EL (cell line): ENCODE measurements around the gene P2RY14.
A peak's percentile ranks its signal among the peaks of the same experiment; 100 is the strongest.

Source experiments
- DNase-seq: peaks from one replicate; pipeline ENCODE4 v3.0.0-alpha.2; 2016

P2RY14 gene

DNA sequence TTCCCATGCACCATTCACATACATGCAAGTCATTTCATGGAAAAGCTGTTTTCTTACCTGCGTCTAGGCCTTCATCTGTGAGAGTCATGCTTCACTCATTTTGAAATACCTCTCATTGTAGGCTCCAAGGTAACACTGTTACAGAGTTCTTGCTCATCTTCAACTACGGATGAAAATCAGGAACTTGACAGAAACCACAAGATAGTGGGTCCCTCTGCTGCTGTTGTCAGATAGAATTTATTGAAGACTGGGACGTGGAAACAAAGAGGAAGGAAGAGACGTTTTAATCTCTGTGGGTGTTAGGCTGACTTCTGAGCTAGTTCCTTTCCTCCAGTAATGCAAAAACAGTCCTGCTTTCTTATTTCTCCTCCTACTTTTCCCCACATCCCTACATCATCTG, at the start of gene P2RY14:
Gene P2RY14, minus strand, starts transcription at position 313 of the 400 bp plus-strand sequence. CDS start 64,226 bp downstream, outside the sequence.
- DNase-seq: no peak

DNA sequence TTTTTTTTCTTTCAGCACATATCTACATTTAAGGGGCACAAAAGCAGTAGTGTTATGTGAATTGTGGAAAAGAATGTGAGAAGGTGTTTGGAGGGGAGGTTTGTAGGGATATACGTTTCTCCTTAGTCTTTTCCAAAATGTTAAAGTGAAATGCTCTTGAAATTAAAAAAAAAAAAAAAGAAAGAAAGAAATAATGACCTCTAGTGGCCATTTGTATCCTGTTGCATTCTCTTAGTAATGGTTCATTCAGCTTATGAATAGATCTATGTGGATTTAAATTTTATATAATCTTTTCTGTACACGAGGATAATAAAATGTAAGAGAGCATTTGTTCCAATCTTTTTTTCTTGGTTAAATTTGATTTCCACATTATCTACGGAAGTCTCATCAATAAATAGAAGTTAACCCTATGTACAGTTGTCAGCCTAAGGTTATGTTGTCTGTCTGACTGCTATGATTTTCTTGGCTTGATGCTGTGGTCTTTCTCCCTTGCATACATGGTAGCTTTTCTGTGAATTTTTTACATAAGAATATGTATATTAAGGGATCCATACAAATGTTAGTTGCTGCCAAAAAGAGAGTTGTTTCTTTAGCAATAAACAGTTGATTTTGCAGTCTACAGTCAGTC, 49.3 kb upstream of the P2RY14 start:
- no peak for DNase-seq

DNA sequence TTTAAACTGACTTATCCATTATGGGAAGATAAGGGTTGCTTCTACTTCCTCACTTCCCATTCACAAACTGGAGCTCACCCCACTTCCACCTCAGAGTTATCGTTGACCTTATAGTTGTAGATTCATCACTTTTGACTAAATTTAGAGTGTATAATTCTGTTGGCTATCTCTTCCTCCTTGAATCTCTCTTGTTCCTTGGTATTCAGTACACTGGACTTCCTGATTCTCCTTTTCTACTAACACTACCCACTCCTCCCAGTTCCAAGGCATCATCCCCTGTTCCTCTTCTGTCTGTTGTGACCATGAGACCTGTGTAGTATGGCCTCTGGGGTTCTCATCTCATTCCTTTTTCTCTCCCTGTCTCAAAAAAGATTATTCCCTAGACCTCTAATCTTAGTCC, 44.2 kb upstream of the P2RY14 start:
- no peak for DNase-seq

DNA sequence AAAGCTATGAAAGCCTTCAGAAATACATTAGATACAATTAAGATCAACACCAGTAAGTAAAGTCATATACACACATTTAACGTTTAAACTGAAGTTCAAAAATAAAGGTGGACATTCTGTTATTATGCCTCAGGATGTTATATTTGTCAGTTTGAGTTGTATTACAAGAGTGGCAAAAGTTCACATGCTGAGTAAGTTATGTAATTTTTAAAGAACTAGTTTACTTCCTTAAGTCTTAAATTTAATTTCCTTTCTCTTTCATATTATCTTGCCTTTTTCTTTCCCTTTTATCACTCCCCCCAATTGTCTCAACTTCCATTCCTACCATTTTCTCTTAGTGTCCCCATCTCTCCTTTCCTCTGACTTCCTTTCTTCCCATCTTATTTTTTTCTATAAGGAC, 43.2 kb upstream of the P2RY14 start:
- no peak for DNase-seq

DNA sequence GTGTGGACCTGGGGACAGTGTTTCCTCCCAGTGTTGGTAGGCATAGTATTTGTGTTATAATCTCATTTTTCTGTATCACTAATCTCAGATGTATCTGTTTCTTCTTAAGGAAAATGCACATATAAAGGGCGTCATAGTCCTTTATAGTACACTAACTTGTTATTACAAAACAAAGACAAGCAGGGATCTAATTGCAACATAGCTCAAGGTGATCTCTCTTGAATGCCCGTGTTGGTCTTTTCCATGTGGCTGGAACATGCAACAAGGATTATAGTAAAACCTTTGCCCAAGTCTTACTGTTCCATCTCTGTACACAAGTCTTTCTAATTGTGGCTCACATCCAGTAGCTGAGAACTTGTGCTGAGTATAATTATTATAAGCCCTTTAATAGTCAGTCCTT, 41.8 kb upstream of the P2RY14 start:
- no peak for DNase-seq

DNA sequence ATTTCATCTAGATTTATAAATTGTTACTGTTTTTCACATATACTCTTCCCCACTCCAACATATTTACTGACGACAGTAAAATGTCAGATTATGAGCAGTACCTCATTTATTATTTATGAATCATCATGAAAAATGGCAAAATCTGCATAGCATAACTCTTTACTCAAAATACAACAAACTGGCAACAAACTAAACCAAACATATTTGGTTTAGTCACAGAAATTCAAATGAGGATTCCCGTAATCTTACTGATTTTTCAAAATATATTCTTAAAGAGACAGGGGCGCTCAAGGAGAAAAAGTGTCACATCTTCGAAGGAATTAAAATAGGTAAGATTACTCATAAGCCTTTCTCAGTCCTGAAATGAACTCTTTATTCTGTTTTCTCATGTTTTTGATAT, 41.3 kb upstream of the P2RY14 start:
- DNase-seq: peak; percentile 60

DNA sequence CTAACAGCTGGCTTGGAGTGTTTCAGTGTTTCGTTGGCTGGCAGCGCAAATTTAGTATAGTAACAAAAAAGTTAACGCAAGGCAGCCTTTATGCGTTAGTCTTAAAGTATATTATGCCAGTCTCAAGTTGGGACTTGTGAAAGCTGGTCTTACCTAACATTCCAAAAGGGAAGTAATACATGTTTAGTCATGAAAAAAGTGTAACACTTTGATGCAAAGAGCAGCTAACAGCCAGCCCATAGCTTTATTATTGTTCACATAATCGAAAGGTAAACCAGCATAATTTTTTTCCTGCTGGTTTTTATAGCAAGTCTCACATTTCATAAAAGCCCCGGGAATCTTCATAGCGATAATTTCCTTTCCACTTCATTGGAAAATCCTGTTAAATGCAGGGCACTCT, 40.6 kb upstream of the P2RY14 start:
- DNase-seq: no peak

DNA sequence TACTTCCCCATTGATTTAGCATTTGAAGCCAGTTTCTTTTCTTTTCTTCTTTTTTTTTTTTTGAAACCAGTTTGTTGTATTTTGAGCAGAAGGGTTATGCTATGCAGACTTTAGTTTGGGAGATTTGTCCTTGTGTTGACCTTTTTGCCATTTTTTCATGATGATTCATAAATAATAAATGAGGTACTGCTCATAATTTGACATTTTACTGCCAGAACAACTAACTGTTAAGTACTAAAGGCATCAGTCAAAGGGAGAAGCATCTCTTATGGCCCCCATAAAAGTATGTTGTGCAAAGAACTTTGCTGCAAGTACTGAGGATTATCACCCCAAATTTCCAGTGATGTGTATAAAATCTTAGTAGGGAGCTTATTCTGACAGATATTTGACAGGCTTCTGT, 40.0 kb upstream of the P2RY14 start:
- peak; percentile 72 for DNase-seq

DNA sequence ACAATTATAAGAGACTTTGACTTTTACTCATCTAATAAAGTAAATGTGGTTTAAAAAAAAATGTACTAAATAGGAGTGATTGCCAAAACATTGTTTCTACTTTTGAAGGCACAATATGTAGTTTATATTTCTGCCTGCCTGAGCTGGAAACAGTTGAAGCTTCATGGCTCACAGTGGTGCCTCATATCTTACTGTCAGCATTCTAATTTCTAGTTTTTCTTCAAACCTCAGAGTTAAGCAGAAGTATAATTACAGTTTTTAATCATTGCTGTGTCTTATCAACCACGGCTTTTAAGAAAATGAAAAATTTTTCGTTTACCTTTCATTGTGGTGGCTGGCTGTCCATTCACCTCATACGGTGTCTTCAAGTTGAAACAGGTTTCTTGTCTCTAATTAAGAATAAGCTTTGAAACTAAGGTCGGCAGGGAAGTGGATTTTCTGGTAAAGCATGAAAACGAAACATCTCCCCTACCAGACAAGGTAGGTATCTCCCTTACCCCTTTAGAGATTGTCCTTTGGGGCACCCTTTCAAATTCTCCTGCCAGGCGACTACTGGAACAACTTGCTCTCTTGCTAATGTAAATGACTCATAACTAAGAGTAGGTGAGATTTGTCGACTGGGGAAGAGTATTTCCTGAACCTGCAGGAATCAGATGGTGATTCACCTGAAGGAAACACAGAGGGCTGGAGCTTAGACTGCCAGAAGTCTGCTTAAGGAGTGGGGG, 38.1 kb upstream of the P2RY14 start, which contains the start of gene GPR87:
Gene GPR87, minus strand, starts transcription at position 554 of the 725 bp plus-strand sequence. CDS start 16,720 bp downstream, outside the sequence.
- peak; percentile 41 for DNase-seq

DNA sequence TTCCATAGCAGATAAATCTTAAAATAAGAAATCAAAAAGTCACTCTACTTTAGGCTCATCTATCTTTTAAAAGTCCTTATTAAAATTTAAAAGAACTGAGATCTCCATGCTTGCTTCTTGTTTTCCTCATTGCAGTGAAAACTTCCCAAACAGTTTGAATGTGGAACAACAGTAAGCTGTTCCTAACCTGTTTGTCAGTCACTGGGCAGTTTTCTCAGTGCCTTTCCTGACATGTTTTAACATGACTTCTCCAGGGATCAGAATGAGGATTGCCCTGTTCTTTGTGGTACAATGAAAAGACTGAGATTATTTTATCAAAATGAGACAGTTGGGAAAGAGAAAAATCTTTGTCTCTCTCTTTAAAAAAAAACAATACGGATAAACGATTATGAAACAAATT, 37.5 kb upstream of the P2RY14 start:
- no peak for DNase-seq

DNA sequence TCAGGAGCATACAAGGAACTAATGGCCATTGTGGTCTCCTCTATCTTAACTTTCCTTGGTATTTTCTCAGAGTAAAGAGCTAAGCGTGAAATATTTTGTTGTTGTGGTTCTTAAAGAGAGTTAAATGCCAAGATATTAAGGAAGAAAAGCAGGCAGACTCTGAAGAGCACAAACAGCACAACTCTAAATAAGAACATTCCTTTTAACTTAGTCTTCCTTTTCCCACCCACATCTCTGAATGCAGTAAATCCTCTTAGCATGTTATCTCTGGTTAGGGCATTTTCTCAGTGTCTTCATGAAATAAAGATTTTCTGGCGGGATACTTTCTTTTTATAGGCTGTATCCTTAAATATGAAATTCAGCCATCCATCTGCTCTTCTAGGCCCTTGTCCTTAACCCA, 36.8 kb upstream of the P2RY14 start:
- peak; percentile 69 for DNase-seq

DNA sequence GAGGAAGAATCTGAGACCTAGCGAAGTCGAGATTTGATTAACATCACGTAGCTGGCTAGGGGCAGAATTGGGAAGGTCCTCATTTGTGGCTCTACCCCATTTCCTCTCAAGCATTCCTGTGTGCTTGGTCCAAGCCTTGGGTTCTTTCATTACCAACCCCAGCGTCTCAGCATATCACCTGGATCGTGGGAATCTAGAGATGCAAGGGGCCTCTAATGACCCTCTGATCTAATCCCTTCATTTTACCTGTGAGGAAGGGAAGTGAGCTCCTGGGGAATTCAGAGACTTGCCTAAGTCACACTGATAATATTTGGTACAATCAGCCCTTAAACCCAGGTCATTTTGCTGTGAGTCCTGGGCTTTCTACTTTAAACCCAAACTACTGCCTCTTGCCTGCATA, 36.3 kb upstream of the P2RY14 start:
- DNase-seq: no peak

DNA sequence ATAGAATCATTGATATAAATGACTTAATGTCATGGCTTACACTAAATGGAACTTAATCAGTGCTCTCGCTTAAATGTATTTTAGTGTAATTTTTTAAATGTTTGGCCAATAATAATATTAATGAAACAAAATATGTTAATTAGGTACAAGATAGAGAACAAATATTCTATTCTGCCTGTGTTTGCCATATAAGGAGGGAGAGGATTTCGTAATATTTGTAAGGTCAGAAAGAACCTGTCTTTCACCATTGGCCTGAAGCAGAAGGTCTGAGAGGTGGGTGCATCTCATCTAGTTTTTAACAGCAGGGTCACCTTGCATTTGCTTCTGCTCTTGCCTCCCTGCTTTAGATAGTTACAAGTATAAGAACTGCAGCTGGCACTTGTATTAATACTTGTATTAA, 35.8 kb upstream of the P2RY14 start:
- DNase-seq: no peak

DNA sequence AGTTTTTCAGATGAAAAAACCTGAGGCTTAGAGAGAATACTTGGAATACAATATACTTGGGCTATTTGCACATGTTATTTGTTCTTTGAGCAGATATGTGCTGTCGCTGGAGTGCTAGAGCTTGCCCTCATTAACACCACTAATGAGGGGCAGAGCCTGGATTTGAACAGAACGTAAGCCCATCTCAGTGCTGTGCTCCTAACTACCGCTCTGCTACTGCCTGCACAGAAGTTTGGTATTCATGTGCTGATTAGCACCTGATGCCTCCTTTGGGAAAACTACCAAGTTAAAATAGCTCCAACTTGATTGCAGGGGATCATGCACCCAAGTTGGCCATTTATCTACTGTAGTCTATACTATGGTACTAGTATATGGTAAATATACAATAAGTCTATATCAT, 34.6 kb upstream of the P2RY14 start:
- no peak for DNase-seq

DNA sequence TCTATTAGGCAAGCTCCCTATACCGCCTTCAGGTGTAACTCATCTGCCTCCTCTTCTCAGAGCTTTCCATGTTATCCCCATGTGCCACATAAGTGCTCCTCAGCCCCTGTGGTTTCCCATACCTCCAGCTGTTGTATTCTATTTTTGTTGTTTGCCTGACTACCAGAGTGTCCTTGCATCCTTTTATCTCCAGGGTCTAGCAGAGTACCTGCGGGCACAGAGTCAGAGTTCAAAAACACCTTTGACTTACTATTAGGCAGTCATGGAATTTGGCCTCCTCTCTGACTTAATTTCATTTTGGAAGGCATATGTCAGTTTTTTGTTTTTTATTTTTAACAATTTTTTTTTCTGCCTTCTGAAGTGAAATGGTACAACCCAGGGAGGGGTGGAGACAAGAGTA, 31.2 kb upstream of the P2RY14 start:
- DNase-seq: no peak

DNA sequence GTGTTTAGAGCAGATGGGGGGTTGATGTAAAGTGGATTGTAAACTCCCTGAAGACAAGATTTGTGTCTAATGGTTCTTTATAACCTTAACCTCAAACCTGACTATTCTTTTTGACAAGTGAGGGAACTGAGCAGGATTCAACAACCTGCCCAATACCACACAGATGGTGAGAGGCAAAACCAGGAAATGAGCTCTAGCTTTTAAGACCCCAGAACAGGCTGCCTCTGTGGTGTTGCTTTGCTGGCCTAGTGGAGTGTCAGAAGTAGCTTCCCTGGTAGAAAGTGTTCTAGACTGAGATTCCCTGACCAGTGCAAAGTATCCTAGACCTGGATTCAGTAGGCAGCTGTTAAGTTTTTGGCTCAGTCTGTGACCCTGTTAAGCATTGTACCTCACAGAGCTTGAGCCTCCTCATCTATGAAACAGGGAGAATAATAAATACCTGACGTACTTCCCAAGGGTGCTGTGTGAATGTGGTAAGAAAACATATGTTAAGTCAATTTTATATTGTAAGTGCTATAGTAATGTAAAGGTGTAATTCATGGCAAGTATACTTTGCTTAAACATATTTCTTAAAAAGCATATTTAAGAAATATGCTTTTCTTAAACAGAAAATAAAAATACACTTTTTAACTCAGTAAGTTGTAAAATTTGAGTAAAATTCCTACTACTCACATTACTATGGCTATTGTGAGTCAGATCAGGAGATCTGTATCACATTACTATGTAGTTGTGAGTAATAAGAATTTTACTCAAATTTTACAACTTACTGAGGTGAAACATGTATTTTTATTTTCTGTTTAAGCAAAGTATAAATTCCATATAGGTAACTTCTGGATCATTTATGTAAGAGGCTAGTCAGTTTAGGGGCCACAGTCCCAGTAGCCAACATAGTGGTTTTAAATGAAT, 29.5 kb upstream of the P2RY14 start:
- no peak for DNase-seq

DNA sequence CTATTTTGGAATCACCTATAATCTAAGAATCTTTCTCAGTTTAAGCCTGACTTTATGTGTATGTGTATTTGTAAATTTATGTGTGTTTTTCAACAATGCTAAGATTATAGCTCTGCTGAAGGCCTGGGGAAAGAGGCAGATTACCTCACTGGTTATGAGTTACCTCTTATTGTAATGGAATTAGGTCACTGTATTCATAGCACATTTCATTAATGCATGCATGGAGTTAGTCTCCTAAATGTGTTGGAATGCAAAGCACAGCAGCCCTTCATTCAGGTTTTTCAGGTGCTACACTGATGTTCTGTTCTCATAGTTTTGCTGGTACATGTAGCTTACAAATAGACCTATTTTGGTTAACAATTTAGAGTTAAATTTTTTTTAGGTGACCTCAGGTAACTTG, 28.8 kb upstream of the P2RY14 start:
- DNase-seq: no peak

DNA sequence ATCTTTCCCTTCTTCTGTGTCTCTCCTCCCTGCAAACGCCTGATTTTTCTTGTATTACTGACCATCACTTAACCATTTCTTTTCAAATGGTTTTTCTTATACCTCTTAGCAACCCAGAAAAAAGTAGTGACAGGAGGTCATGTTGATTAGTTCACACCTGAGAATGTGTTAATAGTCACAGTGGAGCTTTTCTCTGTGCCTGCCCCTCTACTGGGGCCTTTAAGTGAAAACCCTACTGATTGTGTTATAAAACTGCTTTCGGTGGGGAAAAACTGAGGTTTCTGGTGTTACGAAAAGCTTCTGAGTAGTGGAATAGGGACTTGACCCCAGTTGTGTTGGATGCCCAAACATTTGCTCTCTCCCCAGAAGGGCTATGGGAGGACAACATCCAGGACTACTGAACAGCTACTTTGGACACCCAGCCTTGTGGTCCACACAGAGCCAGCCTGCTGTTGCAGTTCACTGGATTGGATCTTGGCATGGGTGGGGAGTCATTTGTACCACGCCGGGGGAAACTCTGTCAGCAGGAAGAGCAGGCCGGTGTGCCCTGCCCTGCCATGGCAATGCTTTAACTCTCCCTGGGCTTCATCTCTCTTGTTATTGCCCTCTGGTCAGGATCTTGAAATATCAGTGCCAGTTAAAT, 27.9 kb upstream of the P2RY14 start:
- DNase-seq: no peak

DNA sequence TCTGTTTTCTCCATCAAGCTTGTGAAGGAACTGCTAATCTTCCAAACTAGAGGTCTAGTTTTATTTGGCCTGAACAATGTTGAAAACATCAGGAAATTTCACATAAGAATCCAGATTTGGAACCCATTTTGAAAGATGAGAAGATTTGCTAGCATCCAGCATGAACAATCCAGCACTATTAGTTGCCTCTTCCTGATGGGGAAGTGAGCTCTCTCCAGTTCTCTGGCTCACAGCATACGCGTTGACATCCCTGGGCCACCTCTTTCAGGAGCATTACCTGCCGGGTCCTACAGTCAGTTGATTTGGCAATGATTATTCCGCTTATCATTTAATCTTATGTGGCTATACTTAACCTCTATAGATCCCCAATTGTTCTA, 27.4 kb upstream of the P2RY14 start:
- DNase-seq: no peak

DNA sequence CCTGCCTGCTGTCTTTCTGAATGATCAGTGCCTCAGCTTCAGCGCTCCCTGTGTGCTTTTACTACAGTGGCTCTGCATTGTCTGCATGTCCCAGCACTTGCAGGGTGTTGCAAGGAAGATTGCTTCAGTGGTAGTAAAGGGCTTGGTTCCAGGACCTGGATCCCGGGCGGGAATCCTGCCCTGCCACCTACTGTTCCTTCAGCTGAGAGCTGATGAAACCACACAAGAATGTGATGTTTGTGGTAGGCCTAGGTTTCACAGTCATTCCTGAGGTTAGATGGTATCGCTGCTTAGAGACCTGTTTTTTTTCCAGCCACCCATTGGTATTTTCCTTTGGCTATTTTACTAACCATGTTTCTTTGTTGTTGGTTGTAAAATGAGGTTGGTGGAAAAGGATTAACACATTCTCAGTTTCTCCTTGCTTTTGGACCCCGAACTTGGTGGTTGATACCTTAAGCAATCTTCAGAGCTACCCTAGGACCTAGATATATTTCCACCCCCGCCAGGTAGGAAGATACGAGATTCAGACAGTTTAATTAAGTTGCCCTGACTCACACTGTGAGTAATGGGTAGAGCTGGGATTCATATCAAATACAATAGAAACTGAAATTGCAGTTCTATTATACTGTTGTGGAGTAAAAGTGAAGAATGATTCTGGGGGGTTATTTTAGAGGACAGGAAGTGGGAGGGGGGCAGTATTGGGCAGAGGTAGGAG, 26.9 kb upstream of the P2RY14 start:
- DNase-seq: peak; percentile 98

DNA sequence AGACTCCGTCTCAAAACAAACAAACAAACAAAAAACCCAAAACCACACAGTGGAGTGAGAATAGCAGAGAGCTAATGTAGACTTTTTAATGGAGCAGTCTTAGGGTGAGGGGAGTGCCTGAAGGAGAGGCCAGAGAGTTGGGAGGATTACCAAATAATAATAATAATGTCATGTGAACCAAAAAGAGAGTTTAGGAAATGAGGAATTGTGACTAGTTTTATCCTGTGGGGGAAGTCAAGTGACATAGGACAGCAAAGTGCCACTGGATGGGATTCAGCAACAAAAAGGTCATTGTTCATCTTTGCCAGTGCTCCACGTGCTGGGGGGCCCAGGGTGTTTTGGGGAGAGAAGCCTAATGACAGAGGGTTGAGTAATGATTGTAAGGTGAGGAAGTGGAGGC, 25.4 kb upstream of the P2RY14 start:
- no peak for DNase-seq

DNA sequence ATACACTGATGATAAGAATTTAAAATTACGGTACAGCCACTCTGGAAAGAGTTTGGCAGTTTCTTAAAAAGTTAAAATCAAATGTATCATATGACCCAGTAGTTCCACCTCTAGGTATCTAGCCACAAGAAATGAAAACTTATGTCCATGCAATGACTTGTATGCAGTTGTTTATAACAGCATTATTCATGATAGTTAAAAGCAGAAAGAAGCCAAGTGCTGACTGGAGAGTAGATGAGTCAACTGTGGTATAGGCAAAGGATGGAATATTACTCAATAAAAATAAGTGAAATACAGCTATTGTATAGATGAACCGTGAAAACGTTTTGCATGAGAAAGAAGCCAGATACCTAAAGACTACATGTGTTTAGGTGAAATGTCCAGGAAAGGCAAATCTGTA, 23.4 kb upstream of the P2RY14 start:
- DNase-seq: peak; percentile 70

DNA sequence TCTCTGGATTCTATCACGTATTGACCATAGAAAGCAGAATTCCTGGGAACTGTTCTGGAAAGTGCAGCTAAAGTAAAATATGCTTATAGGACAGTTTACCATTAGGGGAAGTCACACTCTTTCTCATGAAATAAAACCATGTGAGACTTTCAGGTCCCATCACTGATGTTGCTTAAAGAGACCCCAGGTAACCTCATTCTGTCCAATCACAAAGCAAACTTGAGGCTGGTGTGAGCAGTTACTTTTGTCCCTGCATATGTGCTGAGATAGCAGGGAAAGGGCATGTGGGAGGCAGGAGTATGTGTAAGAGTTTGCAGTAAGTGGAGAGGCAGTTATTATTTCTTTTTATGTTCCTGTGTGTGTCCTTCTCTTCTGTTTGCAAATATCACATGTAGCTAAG, 22.2 kb upstream of the P2RY14 start:
- DNase-seq: no peak
